D721Med (cell line): ENCODE results near the gene RHOT1.
A peak's percentile ranks its signal among the peaks of the same experiment; 100 is the strongest.

Experiments used
- DNase-seq: peaks from one replicate; pipeline ENCODE4 v3.0.0; 2011; ENCODE audit warnings: low spot score; ENCODE audit not compliant: insufficient read length
- FAIRE-seq: peaks from 2 replicates; lab custom pipeline; 2011; peaks lifted over from hg19 to GRCh38; lab: Jason Lieb, UNC
- CTCF ChIP-seq: IDR thresholded peaks from 2 replicates; pipeline ENCODE4 v1.5.1; 2012; ENCODE audit warnings: mild to moderate bottlenecking, control low read depth; ENCODE audit not compliant: insufficient read depth; ENCODE audit errors: missing control alignments

Gene RHOT1

GRCh38 chr17:32265192-32265923 lies 123.1 kb downstream of the RHOT1 start, which contains the start of gene RHBDL3:
RHBDL3 (plus strand) TSS chr17:32265832; CDS start chr17:32266190, 358 bp downstream.
- FAIRE-seq (no peak), DNase-seq (peak; percentile 71)
- no peak for TF ChIP-seq CTCF

- DNase-seq = no peak
- no peak for FAIRE-seq
- no peak for TF ChIP-seq CTCF
Observed at GRCh38 chr17:32266051-32266388, 123.7 kb downstream of the RHOT1 start.

- TF ChIP-seq CTCF = no peak
- DNase-seq (no peak), FAIRE-seq (no peak)
Observed at GRCh38 chr17:32266389-32267301, 124.3 kb downstream of the RHOT1 start.

- FAIRE-seq = no peak
- no peak for DNase-seq
Observed at GRCh38 chr17:32267690-32268205, 125.4 kb downstream of the RHOT1 start.

GRCh38 chr17:32268734-32269288 lies 126.5 kb downstream of the RHOT1 start:
- FAIRE-seq (no peak), DNase-seq (no peak)
- no peak for TF ChIP-seq CTCF

More at GRCh38 chr17:32267690-32268205, 125.4 kb downstream of the RHOT1 start:
- no peak for TF ChIP-seq CTCF

- FAIRE-seq (no peak), DNase-seq (no peak)
- TF ChIP-seq CTCF = no peak
Observed at GRCh38 chr17:32269377-32269776, 127.1 kb downstream of the RHOT1 start.
